ENCODE data around the gene GRHPR. TPM values are rescaled to one million over a fixed set of nuclear protein-coding genes. Genes with fewer than 3 reads are reported as not detected.
"Not testable (repeated sequence)": the region's sequence is repeated elsewhere in the genome, so short reads cannot be mapped to it uniquely, and the experiment has no call there.

GRHPR gene
- polyA plus RNA-seq, 4 donors, result 122 to 161 (median 131) TPM

DNA sequence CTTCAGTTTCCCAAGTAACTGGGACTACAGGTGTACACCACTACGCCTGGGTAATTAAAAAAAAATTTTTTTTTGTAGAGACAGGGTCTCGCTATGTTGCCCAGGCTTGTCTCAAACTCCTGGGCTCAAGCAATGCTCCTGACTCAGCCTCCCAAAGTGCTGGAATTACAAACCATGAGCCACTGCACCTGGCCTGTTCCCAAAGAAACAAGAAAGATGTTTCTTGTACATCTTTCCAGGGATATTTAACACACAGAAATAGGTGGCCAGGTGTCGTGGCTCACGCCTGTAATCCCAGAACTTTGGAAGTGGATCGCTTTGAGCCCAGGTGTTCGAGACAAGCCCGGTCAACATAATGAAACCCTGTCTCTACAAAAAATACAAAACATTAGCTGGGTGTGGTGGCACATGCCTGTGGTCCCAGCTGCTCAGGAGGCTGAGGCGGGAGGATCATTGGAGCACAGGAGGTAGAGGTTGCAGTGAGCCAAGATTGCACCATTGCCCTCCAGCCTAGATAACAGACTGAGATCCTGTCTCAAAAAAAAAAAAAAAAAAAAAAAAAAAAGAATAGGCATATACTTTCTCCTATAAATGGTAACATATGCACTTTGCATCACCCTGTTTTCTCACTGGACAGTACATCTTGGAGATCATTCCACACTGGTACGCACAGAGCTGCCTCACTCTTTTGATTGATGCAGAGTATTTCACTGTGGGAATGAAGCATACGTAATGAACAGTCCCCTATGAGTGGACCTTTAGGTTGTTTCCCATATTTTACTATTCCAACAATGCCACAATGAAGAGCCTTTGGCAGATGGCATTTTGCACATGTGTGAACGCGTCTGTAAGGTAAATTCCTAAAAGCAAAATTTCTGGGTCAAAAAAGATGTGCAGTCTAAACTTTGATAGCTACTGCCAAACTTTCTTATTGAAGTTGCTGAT, 2.0 kb upstream of the GRHPR start:
- no peak for DNase-seq (ENCODE audit: low read depth in 4 of 4, low spot score in 3 of 4)

- no peak for DNase-seq (ENCODE audit: low read depth in 4 of 4, low spot score in 3 of 4)
Observed at GRCh38 chr9:37421914-37422288, 595 bp upstream of the GRHPR start.

DNA sequence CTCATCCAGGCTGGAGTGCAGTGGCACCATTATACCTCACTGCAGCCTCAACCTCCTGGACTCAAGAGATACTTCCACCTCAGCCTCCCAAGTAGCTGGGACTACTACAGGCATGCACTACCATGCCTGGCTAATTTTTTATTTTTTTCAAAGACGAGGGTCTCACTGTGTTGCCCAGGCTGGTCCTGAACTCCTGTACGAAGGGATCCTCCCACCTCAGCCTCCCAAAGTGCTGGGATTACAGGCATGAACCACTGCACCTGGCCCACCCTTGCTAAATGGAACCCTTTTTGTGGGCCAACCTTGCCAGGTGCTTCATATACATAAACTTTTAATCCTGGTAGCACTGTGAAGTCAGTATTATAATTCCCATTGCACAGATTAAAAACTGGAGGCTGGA, 1.0 kb downstream of the GRHPR start:
- DNase-seq (ENCODE audit: low read depth in 4 of 4, low spot score in 3 of 4), result no peak

- DNase-seq (ENCODE audit: low read depth in 4 of 4, low spot score in 3 of 4), result no peak
Observed at GRCh38 chr9:37424204-37424685, 1.7 kb downstream of the GRHPR start.

DNA sequence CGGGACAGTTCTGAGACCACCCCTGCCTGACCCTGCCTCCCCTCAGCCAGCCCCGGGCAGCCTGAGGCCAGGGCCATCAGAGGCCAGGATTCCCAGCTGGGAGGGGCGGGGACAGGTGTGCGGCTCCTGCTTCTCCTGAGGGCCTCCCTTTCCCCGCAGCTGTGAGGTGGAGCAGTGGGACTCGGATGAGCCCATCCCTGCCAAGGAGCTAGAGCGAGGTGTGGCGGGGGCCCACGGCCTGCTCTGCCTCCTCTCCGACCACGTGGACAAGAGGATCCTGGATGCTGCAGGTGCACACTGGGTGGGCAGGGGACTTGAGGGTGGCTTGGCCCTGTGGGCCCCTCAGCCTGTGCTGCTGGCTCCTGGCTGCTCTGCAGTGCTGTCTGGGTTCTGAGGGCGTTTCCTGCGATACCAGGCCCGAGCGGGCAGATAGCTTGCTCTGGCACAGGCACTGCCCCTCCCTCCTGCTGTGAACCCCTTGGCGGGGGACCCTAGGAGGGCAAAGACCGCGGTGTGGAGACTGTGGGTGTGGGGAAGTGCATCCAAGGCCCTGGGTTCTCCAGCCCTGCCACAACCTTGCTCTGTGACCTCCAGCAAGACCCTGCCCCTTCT, 2.3 kb downstream of the GRHPR start:
- no peak for DNase-seq (ENCODE audit: low read depth in 4 of 4, low spot score in 3 of 4)

GRCh38 chr9:37425298-37425752, 2.8 kb downstream of the GRHPR start:
- DNase-seq (ENCODE audit: low read depth in 4 of 4, low spot score in 3 of 4), result no peak

DNA sequence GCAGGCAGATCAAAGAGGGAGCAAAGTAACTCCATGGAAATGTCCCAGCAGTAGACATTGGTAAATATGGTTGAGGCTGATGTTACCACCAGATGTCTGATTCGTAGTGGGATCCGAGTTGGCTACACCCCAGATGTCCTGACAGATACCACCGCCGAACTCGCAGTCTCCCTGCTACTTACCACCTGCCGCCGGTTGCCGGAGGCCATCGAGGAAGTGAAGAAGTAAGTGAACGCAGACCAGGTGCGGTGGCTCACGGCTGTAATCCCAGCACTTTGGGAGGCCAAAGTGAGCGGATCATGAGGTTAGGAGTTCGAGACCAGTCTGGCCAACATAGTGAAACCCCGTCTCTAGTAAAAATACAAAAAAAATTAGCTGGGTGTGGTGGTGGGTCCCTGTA, 3.9 kb downstream of the GRHPR start:
- DNase-seq (ENCODE audit: low read depth in 4 of 4, low spot score in 3 of 4), result not testable (repeated sequence)

- no peak for DNase-seq (ENCODE audit: low read depth in 4 of 4, low spot score in 3 of 4)
Observed at GRCh38 chr9:37426846-37427245, 4.3 kb downstream of the GRHPR start.

- no peak for DNase-seq (ENCODE audit: low read depth in 4 of 4, low spot score in 3 of 4)
Observed at GRCh38 chr9:37428345-37428744, 5.8 kb downstream of the GRHPR start.

GRCh38 chr9:37429441-37430285, 7.2 kb downstream of the GRHPR start:
- DNase-seq (ENCODE audit: low read depth in 4 of 4, low spot score in 3 of 4), result no peak

GRCh38 chr9:37430841-37431597, 8.5 kb downstream of the GRHPR start:
- DNase-seq (ENCODE audit: low read depth in 4 of 4, low spot score in 3 of 4), result no peak

DNA sequence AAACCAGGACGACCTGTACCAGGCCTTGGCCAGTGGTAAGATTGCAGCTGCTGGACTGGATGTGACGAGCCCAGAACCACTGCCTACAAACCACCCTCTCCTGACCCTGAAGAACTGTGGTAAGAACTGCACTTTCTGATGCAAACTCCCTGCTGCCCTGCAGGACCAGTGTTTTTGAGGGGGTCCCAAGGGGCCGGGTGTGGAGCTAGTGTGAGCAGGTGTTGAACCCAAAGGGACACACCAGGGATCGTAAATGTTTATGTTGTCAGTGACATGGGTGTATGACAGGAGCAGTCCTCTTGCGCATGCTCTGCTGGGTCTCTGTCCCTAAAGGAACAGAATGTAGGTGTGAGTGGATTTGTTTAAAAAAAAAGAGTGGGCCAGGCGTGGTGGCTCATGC, 9.5 kb downstream of the GRHPR start:
- DNase-seq (ENCODE audit: low read depth in 4 of 4, low spot score in 3 of 4), result no peak

GRCh38 chr9:37433867-37434371, 11.4 kb downstream of the GRHPR start:
- DNase-seq (ENCODE audit: low read depth in 4 of 4, low spot score in 3 of 4), result no peak

DNA sequence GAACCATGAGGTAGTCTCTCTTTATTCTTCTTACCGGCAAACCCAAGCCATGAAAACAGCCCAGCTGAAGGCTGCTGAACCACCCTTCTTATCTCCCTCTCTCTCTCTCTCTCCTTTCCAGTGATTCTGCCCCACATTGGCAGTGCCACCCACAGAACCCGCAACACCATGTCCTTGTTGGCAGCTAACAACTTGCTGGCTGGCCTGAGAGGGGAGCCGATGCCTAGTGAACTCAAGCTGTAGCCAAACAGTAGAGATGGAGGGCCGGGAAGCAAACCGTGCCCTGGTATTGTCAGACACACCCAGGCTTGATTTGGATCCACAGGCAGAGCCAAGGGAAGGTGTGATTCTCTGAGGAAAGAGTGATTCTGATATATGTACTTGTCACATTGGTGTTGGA, 14.0 kb downstream of the GRHPR start:
- no peak for DNase-seq (ENCODE audit: low read depth in 4 of 4, low spot score in 3 of 4)

DNA sequence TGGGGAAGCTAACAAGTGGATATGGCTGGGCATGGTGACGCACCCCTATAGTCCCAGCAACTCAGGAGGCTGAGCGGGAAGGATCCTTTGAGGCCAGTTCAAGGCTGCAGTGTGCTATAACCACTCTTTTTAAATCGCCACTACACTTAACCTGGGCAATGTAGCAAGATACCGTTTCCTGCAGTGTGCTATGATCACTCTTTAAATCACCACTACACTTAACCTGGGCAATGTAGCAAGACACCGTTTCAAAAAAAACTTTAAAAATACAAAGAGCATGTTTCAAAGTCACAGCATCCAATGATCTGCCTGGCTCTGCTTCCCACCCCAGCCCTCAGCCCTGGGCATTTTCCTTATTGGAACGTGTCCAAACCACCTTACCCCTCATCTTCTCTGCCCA, 14.5 kb downstream of the GRHPR start:
- no peak for DNase-seq (ENCODE audit: low read depth in 4 of 4, low spot score in 3 of 4)

- DNase-seq (ENCODE audit: low read depth in 4 of 4, low spot score in 3 of 4), result no peak
Observed at GRCh38 chr9:37437621-37438020, 15.1 kb downstream of the GRHPR start.

GRCh38 chr9:37438359-37438758, 15.9 kb downstream of the GRHPR start:
- DNase-seq (ENCODE audit: low read depth in 4 of 4, low spot score in 3 of 4), result no peak

DNA sequence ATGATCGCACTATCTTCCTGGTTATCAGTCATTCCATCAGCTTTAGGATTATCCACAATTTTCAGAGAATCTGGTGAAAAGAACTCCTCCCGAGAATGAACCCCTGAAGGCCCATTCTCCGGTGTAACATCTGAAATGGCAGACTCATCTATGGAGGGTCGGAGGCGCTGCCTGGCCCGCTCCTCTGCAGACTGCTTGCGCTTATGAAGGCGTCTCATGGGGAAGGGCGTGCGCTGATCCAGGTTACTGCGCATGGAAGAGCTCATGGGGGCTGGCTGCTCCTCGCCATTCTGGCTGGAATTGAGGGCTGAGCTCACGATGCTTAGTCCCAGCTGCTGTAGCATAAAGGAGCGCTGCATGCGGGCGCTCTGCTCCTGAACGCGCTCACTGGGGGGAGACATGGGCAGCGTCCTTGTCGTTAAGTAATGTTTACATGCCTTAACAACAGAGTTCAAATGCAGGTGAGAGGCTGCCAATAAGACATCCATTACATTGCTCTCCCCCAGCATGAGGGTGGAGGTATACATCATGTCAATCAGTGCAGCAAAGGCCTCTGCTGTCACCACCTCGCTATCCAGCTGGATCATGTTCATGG, 19.4 kb downstream of the GRHPR start:
- DNase-seq (ENCODE audit: low read depth in 4 of 4, low spot score in 3 of 4), result no peak

DNA sequence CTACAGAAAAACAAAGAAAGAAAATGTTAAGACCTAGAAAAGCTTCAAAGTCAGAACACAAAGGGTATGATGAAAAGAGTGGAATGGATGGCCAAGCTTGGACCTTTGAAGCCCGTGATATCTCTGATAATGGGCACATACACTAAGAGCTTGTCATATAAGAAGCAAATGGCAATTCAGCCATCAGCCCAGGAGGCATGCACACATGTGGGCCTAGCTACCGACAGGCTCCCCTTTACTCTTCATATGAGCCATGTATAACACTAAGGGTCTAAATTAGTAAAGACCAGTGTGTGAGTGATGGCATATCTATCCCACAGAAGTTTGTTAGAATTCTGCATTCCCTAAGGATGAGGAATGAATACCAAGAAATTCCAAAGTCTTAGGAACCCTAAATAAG, 20.1 kb downstream of the GRHPR start:
- no peak for DNase-seq (ENCODE audit: low read depth in 4 of 4, low spot score in 3 of 4)

GRCh38 chr9:37443566-37443965, 21.1 kb downstream of the GRHPR start:
- DNase-seq (ENCODE audit: low read depth in 4 of 4, low spot score in 3 of 4), result no peak

All from right renal pelvis (tissue), 4 donors.